ENCODE measurements around the gene NIPBL. TPM values are rescaled to one million over a fixed set of nuclear protein-coding genes. Genes with fewer than 3 reads are reported as not detected.
"Not testable (repeated sequence)": the region's sequence is repeated elsewhere in the genome, so short reads cannot be mapped to it uniquely, and the experiment has no call there.

Gene NIPBL
- polyA plus RNA-seq, 10 donors: 34.0 to 54.0 (median 40.9) TPM

GRCh38 chr5:37029436-37029835 is 152.9 kb downstream of the NIPBL start:
- no peak for DNase-seq

GRCh38 chr5:37034955-37035354 is 158.4 kb downstream of the NIPBL start:
- DNase-seq: no peak

DNA sequence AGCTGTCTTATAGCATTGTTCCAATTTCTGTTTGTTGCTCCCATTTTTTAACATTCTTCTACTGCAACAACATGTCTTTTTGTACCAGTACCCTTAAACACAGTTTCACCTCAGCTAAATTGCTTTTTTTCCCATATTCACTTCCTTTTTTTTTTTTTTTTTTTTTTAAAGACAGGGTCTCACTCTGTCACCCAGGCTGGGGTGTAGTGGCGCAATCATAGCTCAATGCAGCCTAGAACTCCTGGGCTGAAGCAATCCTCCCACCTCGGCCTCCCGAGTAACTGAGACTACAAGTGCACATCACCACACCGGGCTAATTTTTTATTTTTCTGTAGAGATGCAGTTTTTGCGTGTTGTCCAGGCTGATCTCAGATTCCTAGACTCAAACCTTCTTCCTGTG is 161.3 kb downstream of the NIPBL start:
- no peak for DNase-seq

- no peak for DNase-seq
Observed at GRCh38 chr5:37039824-37040223, 163.3 kb downstream of the NIPBL start.

- no peak for DNase-seq
Observed at GRCh38 chr5:37043693-37044092, 167.1 kb downstream of the NIPBL start.

DNA sequence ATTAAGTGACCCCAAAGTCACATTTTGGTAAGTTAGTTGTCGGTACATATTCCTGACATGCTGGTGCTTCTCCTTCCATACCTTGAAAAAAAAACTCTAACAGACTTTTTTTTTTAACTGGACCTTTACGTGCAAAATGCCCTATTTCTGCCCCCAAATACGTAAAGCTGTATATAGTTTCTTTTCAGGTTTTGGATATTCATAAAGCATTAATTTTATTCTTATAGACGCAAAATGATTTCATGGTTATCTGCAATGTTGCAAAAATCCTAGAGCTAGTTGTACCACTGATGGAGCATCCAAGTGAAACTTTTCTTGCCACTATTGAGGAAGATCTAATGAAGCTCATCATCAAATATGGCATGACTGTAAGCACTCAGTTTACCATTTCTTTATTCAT is 167.6 kb downstream of the NIPBL start:
- no peak for DNase-seq

DNA sequence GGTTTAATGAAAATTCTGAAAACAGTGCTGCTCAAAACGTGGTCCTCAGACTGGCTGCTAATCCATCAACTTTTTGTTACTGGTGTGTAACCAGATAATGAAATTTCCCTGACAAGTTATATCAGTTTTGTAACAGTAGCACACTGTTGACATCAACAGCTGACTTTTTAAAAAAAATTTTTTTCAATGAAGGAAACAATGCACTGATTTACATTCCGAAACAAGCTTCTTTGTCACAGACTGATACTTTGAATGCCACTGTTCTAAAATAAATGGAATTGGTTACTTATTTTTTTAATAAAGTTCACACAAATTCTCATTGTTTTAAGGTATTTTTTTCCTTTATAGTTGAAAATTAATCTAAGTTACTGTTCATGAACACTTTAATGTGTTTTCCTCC is 169.1 kb downstream of the NIPBL start:
- DNase-seq: no peak

DNA sequence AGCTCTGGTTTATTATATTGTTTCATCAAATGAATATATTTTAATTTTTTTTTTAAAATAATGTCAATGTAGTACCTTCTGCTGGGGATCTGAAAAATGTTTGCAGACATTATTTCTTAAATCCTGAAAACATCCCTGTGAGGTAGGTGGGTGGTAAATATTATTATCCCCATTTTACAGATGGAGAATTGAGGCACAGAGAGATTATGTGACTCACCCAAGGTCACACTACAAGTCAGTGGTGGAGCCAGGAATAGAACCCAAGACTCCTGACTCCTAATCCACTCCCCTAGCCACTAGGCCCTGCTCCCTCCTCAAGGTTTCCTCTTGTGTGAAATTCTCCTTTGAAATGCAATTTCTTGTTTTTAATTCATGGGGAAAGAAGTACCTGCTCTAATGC is 171.4 kb downstream of the NIPBL start:
- DNase-seq: no peak

- DNase-seq: no peak
Observed at GRCh38 chr5:37054391-37054790, 177.8 kb downstream of the NIPBL start.

- DNase-seq: no peak
Observed at GRCh38 chr5:37055383-37055990, 178.9 kb downstream of the NIPBL start.

GRCh38 chr5:37056762-37057161 is 180.2 kb downstream of the NIPBL start:
- no peak for DNase-seq

DNA sequence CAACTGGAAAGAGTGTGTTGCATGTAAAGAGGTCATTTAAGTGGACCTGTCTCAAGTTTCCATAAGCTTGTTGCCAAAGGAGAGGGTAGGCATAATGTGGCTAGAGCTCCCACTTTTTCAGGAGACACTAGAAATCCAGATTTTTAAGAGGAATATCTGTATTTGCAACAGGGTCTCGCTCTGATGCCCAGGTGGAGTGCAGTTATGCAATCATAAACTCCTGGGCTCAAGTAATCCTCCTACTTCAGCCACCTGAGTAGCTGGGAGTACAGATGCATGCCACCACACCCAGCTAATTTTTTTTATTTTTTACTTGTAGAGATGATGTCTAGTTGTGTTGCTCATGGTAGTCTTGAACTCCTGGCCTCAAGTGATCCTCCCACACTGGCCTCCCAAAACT is 183.5 kb downstream of the NIPBL start:
- DNase-seq: no peak

GRCh38 chr5:37063739-37064138 is 187.2 kb downstream of the NIPBL start:
- no peak for DNase-seq

DNA sequence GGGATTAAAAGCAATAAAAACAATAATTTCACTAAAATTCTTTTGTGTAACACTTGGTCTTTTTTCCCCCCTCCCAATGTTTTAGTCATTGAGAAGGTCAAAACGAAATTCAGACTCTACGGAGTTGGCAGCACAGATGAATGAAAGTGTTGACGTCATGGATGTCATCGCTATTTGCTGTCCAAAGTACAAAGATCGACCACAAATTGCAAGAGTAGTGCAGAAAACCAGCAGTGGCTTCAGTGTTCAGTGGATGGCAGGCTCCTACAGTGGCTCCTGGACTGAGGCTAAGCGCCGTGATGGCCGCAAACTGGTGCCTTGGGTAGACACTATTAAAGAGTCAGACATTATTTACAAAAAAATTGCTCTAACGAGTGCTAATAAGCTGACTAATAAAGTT is 187.9 kb downstream of the NIPBL start:
- DNase-seq: no peak

DNA sequence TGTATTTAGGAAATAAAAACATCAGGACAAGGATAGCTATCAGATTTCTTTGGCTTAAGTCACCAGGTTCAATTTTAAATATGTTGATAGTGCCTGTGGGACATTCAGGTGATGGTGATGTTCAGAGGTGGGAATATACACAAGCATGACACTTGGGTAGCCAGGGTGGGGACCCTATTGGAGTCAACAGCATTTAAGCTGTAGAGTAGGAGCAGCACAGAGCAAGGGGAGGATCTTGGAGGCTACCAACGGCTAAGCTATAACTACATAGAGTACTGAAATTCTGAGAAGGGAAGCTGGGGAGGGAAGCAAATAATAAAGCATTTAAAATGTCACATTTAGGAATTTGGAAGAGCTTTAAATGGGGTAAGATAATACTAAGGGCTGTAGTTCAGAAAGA is 194.9 kb downstream of the NIPBL start:
- DNase-seq: no peak

- peak in 2 of 3 donors; percentile 11 to 42 for DNase-seq
Observed at GRCh38 chr5:37071901-37072581, 195.5 kb downstream of the NIPBL start.

DNA sequence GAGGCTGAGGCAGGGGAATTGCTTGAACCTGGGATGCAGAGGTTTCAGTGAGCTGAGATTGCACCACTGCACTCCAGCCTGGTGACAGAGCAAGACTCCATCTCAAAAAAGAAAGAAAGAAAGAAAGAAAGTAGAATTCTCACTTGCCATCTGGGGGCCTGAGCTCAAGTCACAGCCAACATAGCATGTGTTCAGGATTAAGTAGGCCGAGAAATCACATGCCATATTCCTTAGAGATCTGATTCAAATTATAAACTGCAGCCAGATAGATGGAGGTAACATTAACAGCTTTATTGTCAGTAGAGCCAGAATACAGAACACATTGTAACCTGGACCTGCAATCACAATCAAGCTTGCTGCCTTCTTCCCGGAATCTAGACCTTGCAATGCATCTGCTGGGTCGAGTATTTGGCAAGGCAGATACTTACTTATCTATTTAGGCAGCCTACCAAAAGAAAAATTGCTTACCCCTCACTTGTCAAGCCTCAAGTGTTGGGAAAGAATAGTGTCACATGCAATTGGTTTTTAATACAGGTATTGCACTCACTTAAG is 198.9 kb downstream of the NIPBL start:
- no peak for DNase-seq

DNA sequence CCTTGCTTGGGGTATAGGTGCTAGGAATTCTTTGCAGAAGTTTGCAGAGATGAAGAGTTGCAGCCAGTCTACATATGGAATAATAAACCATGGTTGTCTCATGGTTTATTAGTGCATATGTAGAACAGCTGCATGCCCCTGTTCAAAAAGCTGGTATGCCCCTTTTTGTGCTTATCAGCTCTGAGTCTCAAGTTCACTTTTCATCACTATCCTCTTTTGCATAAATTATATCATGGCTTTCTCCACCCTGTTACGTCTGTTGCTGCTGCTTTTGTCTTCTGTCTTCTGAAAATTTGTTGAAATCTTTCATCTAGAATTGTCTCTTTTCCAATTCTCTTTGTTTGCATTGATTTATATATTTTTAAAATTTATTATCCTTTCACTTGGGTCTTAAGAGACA is 200.6 kb downstream of the NIPBL start:
- no peak for DNase-seq

DNA sequence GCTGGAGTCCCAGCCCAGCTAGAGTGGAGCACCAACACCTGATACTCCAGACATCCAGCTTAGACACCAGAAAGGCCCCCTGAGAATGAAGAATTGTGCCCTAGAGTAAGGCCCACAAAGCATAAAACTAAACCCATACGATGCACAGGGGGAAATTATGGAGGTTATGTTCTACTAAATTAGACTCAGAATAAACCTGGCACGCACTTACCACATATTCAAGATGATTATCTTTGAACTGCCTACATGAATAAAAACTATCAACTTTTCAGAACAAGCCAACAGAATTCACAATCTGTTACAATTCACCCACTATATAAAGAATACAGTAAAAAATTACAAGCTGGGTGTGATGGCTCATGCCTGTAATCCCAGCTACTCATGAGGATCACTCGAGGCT is 204.1 kb downstream of the NIPBL start:
- no peak for DNase-seq

DNA sequence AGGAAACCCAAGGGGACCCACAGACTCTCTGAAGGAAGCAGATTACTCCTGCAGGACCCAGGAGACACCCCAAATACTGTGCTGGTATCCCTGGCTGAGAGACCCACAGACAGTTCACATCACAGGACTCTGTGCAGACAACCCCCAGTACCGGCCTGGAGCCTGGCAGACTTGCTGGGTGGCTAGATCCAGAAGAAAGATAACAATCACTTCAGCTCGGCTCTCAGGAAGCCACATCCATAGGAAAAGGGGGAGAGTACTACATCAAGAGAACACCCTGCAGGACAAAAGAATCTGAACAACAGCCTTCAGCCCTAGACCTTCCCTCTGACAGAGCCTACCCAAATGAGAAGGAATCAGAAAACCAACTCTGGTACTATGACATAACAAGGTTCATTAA is 206.4 kb downstream of the NIPBL start:
- not testable (repeated sequence) for DNase-seq

DNA sequence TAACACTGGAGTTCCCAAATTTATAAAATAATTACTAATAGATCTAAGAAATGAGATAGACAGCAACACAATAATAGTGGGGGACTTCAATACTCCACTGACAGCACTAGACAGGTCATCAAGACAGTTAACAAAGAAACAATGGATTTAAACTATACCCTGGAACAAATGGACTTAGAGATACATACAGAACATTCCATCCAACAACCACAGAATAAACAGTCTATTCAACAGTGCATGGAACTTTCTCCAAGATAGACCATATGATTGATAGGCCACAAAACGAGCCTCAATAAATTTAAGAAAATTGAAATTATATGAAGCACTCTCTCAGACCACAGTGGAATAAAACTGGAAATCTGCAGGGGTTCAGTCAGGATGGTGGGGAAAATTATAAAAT is 209.5 kb downstream of the NIPBL start:
- not testable (repeated sequence) for DNase-seq

- DNase-seq: no peak
Observed at GRCh38 chr5:37086466-37087173, 210.1 kb downstream of the NIPBL start.

DNA sequence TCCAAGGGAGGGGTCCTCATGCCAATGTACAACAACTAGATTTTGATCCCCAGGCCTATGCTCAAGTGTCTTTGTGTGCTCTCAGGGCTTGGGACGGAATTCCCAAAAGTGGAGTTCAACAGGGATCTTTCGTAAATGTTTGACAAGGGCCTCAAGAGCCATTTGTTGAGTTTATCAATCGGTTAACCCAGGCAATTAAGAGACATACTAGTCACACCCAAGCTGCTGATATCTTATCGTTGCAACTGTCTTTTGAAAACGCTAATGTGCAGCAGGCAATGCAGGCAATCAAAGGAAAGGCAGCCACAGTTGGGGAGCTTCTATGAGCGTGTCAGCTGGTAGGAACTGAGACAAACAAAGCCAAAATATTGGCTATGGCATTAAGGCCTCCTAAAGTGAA is 211.4 kb downstream of the NIPBL start:
- DNase-seq: no peak
